ENCODE data around the gene MAPK6. TPM values are rescaled to one million over a fixed set of nuclear protein-coding genes. Genes with fewer than 3 reads are reported as not detected.

The MAPK6 gene
- polyA plus RNA-seq, 1 donor from 2014 or later, result 140 TPM

- Histone ChIP-seq H3K4me2 (ENCODE audit: low read length) (no peak overlapping the region), H4K20me1 (ENCODE audit: insufficient read depth) (peaks cover 10% of the 10 kb centered on the region), H3K9me3 (ENCODE audit: low read length) (no peaks in the 10 kb centered on the region)
Observed at GRCh38 chr15:52023169-52023922, 4.3 kb downstream of the MAPK6 start.

More at GRCh38 chr15:52023169-52023922, 4.3 kb downstream of the MAPK6 start:
- no peaks in the 10 kb centered on the region for H3K27me3 ChIP-seq (ENCODE audit: insufficient read depth, low read depth, low read length)
- no peak overlapping the region for H3K27ac ChIP-seq (ENCODE audit: low read length)
- TF ChIP-seq TAF1 (IDR thresholded peaks at IDR 0.05; ENCODE audit: low read depth), result no peak
- TF ChIP-seq POLR2AphosphoS5 (IDR thresholded peaks at IDR 0.05), result no peak
- no peak for TF ChIP-seq REST (IDR thresholded peaks at IDR 0.05; ENCODE audit: borderline replicate concordance)
- no peak for TF ChIP-seq SMC3 (conservative IDR thresholded peaks at IDR 0.05; ENCODE audit: poor library complexity)
- no peak for TF ChIP-seq CTCF (IDR thresholded peaks at IDR 0.05; ENCODE audit: poor library complexity, severe bottlenecking)
- TF ChIP-seq RAD21 (conservative IDR thresholded peaks at IDR 0.05), result no peak
- no peak for TF ChIP-seq EZH2 (IDR thresholded peaks at IDR 0.05; ENCODE audit: borderline replicate concordance, insufficient read depth, low read length, poor library complexity, severe bottlenecking)
- TF ChIP-seq EP300 (conservative IDR thresholded peaks at IDR 0.05; ENCODE audit: poor library complexity, severe bottlenecking), result no peak
- peaks cover 2% of the 10 kb centered on the region for H3K36me3 ChIP-seq (ENCODE audit: insufficient read depth, low read length)
- no peak overlapping the region for H2AFZ ChIP-seq (ENCODE audit: low read depth, low read length)
- no peak overlapping the region for H3K4me3 ChIP-seq (ENCODE audit: low read length)
- H3F3A ChIP-seq (ENCODE audit: insufficient read depth, low read length, poor library complexity, severe bottlenecking), result no peaks in the 10 kb centered on the region
- H3K79me2 ChIP-seq (replicated peaks; ENCODE audit: insufficient read depth, low read length), result peaks cover 72% of the 10 kb centered on the region
- H3K9me2 ChIP-seq (ENCODE audit: insufficient read depth, low read length), result no peaks in the 10 kb centered on the region
- H3K9ac ChIP-seq (ENCODE audit: low read length), result no peak overlapping the region

Measured in neural cell (in vitro differentiated cells).